ENCODE measurements around the gene KAT14.

GRCh38 chr20:18138639-18139583 lies 1.2 kb downstream of the KAT14 start:
- TF ChIP-seq, protein P1, sequence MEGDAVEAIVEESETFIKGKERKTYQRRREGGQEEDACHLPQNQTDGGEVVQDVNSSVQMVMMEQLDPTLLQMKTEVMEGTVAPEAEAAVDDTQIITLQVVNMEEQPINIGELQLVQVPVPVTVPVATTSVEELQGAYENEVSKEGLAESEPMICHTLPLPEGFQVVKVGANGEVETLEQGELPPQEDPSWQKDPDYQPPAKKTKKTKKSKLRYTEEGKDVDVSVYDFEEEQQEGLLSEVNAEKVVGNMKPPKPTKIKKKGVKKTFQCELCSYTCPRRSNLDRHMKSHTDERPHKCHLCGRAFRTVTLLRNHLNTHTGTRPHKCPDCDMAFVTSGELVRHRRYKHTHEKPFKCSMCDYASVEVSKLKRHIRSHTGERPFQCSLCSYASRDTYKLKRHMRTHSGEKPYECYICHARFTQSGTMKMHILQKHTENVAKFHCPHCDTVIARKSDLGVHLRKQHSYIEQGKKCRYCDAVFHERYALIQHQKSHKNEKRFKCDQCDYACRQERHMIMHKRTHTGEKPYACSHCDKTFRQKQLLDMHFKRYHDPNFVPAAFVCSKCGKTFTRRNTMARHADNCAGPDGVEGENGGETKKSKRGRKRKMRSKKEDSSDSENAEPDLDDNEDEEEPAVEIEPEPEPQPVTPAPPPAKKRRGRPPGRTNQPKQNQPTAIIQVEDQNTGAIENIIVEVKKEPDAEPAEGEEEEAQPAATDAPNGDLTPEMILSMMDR (IDR thresholded peaks at IDR 0.05; ENCODE audit: low read depth, low read length, poor library complexity, severe bottlenecking): no peak
- no peak for TF ChIP-seq EZH2phosphoT487 (IDR thresholded peaks at IDR 0.05; ENCODE audit: borderline replicate concordance, low read length)
